Fibroblast of lung (primary cell): ENCODE data around the gene LRR1.
"Not testable (repeated sequence)": the region's sequence is repeated elsewhere in the genome, so short reads cannot be mapped to it uniquely, and the experiment has no call there.

ENCODE experiments used
- EZH2 ChIP-seq: IDR thresholded peaks from 2 replicates; pipeline ENCODE4 v1.5.1; 2012; ENCODE audit warnings: low read length, control low read depth, mild to moderate bottlenecking; ENCODE audit errors: missing control alignments
- TF ChIP-seq, protein P1 (sequence below), 2 donors: IDR thresholded peaks in 1 of 2; conservative IDR thresholded peaks in 1 of 2; 1 replicate in 1 of 2; 2 replicates in 1 of 2; pipeline ENCODE4 v1.5.1; 2011 to 2012; ENCODE audit warnings: low read length in 2 of 2, control low read depth in 1 of 2, inconsistent platforms in 1 of 2, low read depth in 1 of 2, mild to moderate bottlenecking in 1 of 2

DNA sequence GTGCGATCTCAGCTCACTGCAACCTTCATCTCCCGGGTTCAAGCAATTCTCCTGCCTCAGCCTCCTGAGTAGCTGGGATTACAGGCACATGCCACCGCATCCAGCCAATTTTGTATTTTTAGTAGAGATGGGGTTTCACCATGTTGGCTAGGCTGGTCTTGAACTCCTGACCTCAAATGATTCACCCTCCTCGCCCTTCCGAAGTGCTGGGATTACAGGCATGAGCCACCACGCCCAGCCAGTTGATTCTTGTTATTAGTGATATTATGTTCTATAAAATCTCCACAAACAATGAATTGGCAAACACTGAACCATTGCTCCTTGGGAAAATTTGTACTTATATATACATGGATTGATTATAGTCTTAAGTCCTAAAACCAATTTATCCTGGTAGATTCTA is 58.8 kb downstream of the LRR1 start:
- not testable (repeated sequence) for TF ChIP-seq EZH2
- TF ChIP-seq, protein P1, sequence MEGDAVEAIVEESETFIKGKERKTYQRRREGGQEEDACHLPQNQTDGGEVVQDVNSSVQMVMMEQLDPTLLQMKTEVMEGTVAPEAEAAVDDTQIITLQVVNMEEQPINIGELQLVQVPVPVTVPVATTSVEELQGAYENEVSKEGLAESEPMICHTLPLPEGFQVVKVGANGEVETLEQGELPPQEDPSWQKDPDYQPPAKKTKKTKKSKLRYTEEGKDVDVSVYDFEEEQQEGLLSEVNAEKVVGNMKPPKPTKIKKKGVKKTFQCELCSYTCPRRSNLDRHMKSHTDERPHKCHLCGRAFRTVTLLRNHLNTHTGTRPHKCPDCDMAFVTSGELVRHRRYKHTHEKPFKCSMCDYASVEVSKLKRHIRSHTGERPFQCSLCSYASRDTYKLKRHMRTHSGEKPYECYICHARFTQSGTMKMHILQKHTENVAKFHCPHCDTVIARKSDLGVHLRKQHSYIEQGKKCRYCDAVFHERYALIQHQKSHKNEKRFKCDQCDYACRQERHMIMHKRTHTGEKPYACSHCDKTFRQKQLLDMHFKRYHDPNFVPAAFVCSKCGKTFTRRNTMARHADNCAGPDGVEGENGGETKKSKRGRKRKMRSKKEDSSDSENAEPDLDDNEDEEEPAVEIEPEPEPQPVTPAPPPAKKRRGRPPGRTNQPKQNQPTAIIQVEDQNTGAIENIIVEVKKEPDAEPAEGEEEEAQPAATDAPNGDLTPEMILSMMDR (conservative IDR thresholded peaks at IDR 0.05 in 1 of 2, IDR thresholded peaks at IDR 0.05 in 1 of 2; ENCODE audit: low read depth in 1 of 2, low read length in 2 of 2): not testable (repeated sequence)
